GM12891 (cell line): Measurements from ENCODE around the gene GPSM1.

ENCODE experiments used
- PAX5 ChIP-seq: IDR thresholded peaks from 2 replicates; pipeline ENCODE4 v1.6.1; 2011; ENCODE audit warnings: low read length, moderate library complexity, mild to moderate bottlenecking; ENCODE audit not compliant: insufficient read depth, severe bottlenecking
- POLR2A ChIP-seq: IDR thresholded peaks from 2 replicates; pipeline ENCODE4 v1.6.1; 2011; ENCODE audit warnings: low read depth, low read length, control low read depth
- POLR2AphosphoS5 ChIP-seq: IDR thresholded peaks from 2 replicates; pipeline ENCODE4 v1.6.1; 2011; ENCODE audit warnings: low read depth, low read length, control low read depth
- POU2F2 ChIP-seq: IDR thresholded peaks from 2 replicates; pipeline ENCODE4 v1.6.1; 2011; ENCODE audit warnings: low read depth, mild to moderate bottlenecking, control low read depth, low read length, moderate library complexity
- SPI1 ChIP-seq: IDR thresholded peaks from 2 replicates; pipeline ENCODE4 v1.6.1; 2011; ENCODE audit warnings: low read depth, low read length, control low read depth
- TAF1 ChIP-seq: IDR thresholded peaks from 2 replicates; pipeline ENCODE4 v1.6.1; 2011; ENCODE audit warnings: low read depth, low read length, control low read depth

GRCh38 chr9:136375096-136375495, 47.8 kb downstream of the GPSM1 start:
- no peak for TF ChIP-seq POLR2AphosphoS5
- TF ChIP-seq TAF1 = no peak
- no peak for TF ChIP-seq POLR2A
- TF ChIP-seq POU2F2 = no peak
- no peak for TF ChIP-seq SPI1
- TF ChIP-seq PAX5 = no peak
